GM12892 (cell line): ENCODE data around the gene HDGFL1.

Experiments used
- POLR2A ChIP-seq: IDR thresholded peaks from 2 replicates; pipeline ENCODE4 v1.6.1; 2011; ENCODE audit warnings: low read depth, low read length, control low read depth
- POLR2AphosphoS5 ChIP-seq: IDR thresholded peaks from 2 replicates; pipeline ENCODE4 v1.6.1; 2011; ENCODE audit warnings: low read depth, low read length, control low read depth

DNA sequence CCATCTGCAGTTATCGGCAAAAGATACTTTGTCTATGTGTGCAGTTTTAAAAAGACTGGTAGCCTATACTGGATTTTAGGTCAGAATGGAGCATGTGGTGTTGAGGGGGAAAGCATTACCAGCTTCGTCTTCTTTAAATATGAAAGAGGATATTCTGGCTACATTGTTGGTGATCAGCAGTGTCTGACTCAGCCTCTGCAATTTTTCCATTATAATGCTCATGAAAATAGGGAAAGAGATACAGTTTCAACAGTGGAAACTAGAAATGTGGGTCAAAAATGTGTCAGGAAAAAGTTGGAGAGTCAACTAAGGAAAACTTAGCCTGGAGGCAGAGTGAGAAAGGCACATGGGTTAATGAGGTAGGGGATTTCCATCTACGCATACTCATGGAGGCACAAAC is 45.2 kb downstream of the HDGFL1 start:
- TF ChIP-seq POLR2A (no peak), POLR2AphosphoS5 (no peak)
